HEK293 (cell line): Measurements from ENCODE around the gene ZDHHC14.

Experiments
- CTCF ChIA-PET: fragments of 350-600 bp; formaldehyde crosslinking; extraction: SDS; loops from one replicate; lab custom pipeline; 2021; ENCODE audit warnings: antibody characterized with exemption; lab: Yijun Ruan, JAX
- POLR2A ChIA-PET: fragments of 300-600 bp; formaldehyde crosslinking; extraction: SDS; loops from one replicate; lab custom pipeline; 2020; ENCODE audit warnings: antibody characterized with exemption, inconsistent platforms; lab: Yijun Ruan, JAX
- H3K27ac ChIP-seq: fragments of 200-500 bp; sonication (Bioruptor generic); 2 replicates; pipeline ENCODE4 v1.5.1; 2014; ENCODE audit warnings: low read depth, low read length, control low read depth, inconsistent platforms; ENCODE audit errors: extremely low read depth
- H3K36me3 ChIP-seq, 2 experiments: fragments of 200-500 bp in 1 of 2; sonication (Bioruptor generic) in 1 of 2; 1 replicate in 1 of 2; 2 replicates in 1 of 2; pipeline ENCODE4 v1.5.1; 2014 to 2017; ENCODE audit warnings: inconsistent platforms in 2 of 2, low read length in 2 of 2; ENCODE audit not compliant: control insufficient read depth in 2 of 2, insufficient read depth in 1 of 2
- H3K4me1 ChIP-seq: fragments of 200-500 bp; sonication (Bioruptor generic); 2 replicates; pipeline ENCODE4 v1.5.1; 2014; ENCODE audit warnings: mild to moderate bottlenecking, low read length, inconsistent platforms; ENCODE audit not compliant: control insufficient read depth, insufficient read depth
- H3K4me3 ChIP-seq: 2 replicates; pipeline ENCODE4 v1.5.1; 2011; ENCODE audit warnings: low read depth, mild to moderate bottlenecking, control low read depth, low read length, moderate library complexity
- H3K9me3 ChIP-seq: fragments of 200-500 bp; sonication (Bioruptor generic); 2 replicates; pipeline ENCODE4 v1.5.1; 2014; ENCODE audit warnings: low read depth, low read length, inconsistent platforms; ENCODE audit not compliant: control insufficient read depth, insufficient read depth
- BCL11A ChIP-seq: fragments of 450-650 bp; formaldehyde crosslinking; IDR thresholded peaks from 2 replicates; pipeline ENCODE4 v1.5.1; 2016; ENCODE audit warnings: low read depth, missing biosample characterization, missing genetic modification characterization
- EGR2 ChIP-seq: fragments of 450-650 bp; formaldehyde crosslinking; IDR thresholded peaks from 2 replicates; pipeline ENCODE4 v1.5.1; 2016; ENCODE audit warnings: low read depth, missing biosample characterization, missing genetic modification characterization
- IKZF3 ChIP-seq: fragments of 450-650 bp; IDR thresholded peaks from 2 replicates; pipeline ENCODE4 v1.5.0; 2018; ENCODE audit warnings: missing biosample characterization, mild to moderate bottlenecking, missing genetic modification characterization, moderate library complexity
- TRIM28 ChIP-seq: IDR thresholded peaks from 2 replicates; pipeline ENCODE4 v1.6.1; 2011; ENCODE audit warnings: low read length, control low read depth, borderline replicate concordance
- ZBTB20 ChIP-seq: fragments of 450-650 bp; formaldehyde crosslinking; IDR thresholded peaks from 2 replicates; pipeline ENCODE4 v1.5.1; 2016; ENCODE audit warnings: missing biosample characterization, missing genetic modification characterization
- ZFHX2 ChIP-seq: fragments of 450-650 bp; formaldehyde crosslinking; conservative IDR thresholded peaks from 2 replicates; pipeline ENCODE4 v1.5.1; 2016; ENCODE audit warnings: missing biosample characterization, missing genetic modification characterization
- ZIC2 ChIP-seq: fragments of 450-650 bp; formaldehyde crosslinking; IDR thresholded peaks from 2 replicates; pipeline ENCODE4 v1.5.1; 2016; ENCODE audit warnings: missing biosample characterization, missing genetic modification characterization
- ZNF10 ChIP-seq: fragments of 450-650 bp; formaldehyde crosslinking; IDR thresholded peaks from 2 replicates; pipeline ENCODE4 v1.5.1; 2017; ENCODE audit warnings: missing biosample characterization, missing genetic modification characterization
- ZNF426 ChIP-seq: fragments of 450-650 bp; formaldehyde crosslinking; IDR thresholded peaks from 2 replicates; pipeline ENCODE4 v1.5.1; 2017; ENCODE audit warnings: missing biosample characterization, missing genetic modification characterization, mild to moderate bottlenecking, inconsistent platforms, moderate library complexity
- ZNF558 ChIP-seq: fragments of 450-650 bp; formaldehyde crosslinking; IDR thresholded peaks from 2 replicates; pipeline ENCODE4 v1.5.1; 2016; ENCODE audit warnings: missing biosample characterization, missing genetic modification characterization
- ZNF561 ChIP-seq: fragments of 450-650 bp; IDR thresholded peaks from 2 replicates; pipeline ENCODE4 v1.5.1; 2018; ENCODE audit warnings: missing biosample characterization, missing genetic modification characterization, borderline replicate concordance
- ZNF571 ChIP-seq: fragments of 450-650 bp; formaldehyde crosslinking; IDR thresholded peaks from 2 replicates; pipeline ENCODE4 v1.5.0; 2017; ENCODE audit warnings: missing biosample characterization, missing genetic modification characterization
- ZXDB ChIP-seq: fragments of 450-650 bp; formaldehyde crosslinking; IDR thresholded peaks from 2 replicates; pipeline ENCODE4 v1.5.1; 2016; ENCODE audit warnings: missing biosample characterization, missing genetic modification characterization
- TF ChIP-seq, protein P1 (sequence below): fragments of 450-650 bp; formaldehyde crosslinking; IDR thresholded peaks from 2 replicates; pipeline ENCODE4 v1.5.1; 2016; ENCODE audit warnings: missing biosample characterization, missing genetic modification characterization
- TF ChIP-seq, protein P2 (sequence below): fragments of 450-650 bp; formaldehyde crosslinking; conservative IDR thresholded peaks from 2 replicates; pipeline ENCODE4 v1.5.1; 2016; ENCODE audit warnings: low read depth, missing biosample characterization, missing genetic modification characterization
- TF ChIP-seq, protein P3 (sequence below): fragments of 450-650 bp; formaldehyde crosslinking; conservative IDR thresholded peaks from 2 replicates; pipeline ENCODE4 v1.5.1; 2016; ENCODE audit warnings: low read depth, missing biosample characterization, missing genetic modification characterization

The ZDHHC14 gene

DNA sequence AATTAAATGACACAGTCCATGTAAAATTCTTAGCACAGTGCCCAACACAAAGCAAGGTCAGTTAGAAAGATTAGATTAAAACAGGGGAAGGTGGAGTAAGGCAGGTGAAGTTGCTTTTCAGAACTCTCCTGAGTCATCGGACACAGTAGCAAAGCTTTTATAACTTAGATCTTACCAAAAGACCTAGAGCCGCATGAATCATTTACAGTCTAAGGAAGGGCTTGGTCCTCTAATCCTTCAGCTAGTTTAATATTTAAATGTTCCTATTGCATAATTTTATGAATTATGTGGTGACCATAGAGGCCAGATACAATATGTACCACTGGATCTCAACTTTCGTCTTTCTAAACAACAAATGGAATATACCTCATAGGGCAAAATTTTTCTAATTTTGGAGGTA is 240.0 kb downstream of the ZDHHC14 start (continued):
- TF ChIP-seq, protein P1, sequence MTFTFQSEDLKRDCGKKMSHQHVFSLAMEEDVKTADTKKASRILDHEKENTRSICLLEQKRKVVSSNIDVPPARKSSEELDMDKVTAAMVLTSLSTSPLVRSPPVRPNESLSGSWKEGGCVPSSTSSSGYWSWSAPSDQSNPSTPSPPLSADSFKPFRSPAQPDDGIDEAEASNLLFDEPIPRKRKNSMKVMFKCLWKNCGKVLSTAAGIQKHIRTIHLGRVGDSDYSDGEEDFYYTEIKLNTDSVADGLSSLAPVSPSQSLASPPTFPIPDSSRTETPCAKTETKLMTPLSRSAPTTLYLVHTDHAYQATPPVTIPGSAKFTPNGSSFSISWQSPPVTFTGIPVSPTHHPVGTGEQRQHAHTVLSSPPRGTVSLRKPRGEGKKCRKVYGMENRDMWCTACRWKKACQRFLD (tag by site-specific recombination): no peak

DNA sequence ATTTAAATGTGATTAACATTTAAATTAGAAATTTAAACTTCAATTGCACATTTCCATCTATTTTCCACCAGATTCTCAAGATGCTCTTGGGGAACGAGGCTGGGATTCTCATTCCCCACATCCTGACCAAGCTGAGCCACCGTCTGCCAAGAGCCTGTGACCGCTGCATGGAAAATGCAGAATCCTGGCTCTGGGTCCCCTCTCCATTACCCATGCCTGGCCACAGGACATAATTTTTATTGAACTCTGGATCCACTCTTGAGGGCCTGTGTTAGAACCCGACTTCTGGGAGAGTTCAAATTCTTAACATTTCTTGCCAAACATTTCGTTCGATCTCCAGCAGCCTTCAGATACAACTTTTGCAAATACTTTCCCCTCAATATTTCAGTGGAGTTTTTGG is 240.4 kb downstream of the ZDHHC14 start:
- H3K36me3 ChIP-seq: no peaks in the 10 kb centered on the region
- TF ChIP-seq ZNF561 (tag by site-specific recombination): no peak
- no peak for TF ChIP-seq BCL11A (tag by site-specific recombination)
- TF ChIP-seq ZIC2 (tag by site-specific recombination): no peak
- TF ChIP-seq, protein P2, sequence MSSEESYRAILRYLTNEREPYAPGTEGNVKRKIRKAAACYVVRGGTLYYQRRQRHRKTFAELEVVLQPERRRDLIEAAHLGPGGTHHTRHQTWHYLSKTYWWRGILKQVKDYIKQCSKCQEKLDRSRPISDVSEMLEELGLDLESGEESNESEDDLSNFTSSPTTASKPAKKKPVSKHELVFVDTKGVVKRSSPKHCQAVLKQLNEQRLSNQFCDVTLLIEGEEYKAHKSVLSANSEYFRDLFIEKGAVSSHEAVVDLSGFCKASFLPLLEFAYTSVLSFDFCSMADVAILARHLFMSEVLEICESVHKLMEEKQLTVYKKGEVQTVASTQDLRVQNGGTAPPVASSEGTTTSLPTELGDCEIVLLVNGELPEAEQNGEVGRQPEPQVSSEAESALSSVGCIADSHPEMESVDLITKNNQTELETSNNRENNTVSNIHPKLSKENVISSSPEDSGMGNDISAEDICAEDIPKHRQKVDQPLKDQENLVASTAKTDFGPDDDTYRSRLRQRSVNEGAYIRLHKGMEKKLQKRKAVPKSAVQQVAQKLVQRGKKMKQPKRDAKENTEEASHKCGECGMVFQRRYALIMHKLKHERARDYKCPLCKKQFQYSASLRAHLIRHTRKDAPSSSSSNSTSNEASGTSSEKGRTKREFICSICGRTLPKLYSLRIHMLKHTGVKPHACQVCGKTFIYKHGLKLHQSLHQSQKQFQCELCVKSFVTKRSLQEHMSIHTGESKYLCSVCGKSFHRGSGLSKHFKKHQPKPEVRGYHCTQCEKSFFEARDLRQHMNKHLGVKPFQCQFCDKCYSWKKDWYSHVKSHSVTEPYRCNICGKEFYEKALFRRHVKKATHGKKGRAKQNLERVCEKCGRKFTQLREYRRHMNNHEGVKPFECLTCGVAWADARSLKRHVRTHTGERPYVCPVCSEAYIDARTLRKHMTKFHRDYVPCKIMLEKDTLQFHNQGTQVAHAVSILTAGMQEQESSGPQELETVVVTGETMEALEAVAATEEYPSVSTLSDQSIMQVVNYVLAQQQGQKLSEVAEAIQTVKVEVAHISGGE (tag by site-specific recombination): no peak
- no peak for TF ChIP-seq ZNF571
- TF ChIP-seq, protein P3, sequence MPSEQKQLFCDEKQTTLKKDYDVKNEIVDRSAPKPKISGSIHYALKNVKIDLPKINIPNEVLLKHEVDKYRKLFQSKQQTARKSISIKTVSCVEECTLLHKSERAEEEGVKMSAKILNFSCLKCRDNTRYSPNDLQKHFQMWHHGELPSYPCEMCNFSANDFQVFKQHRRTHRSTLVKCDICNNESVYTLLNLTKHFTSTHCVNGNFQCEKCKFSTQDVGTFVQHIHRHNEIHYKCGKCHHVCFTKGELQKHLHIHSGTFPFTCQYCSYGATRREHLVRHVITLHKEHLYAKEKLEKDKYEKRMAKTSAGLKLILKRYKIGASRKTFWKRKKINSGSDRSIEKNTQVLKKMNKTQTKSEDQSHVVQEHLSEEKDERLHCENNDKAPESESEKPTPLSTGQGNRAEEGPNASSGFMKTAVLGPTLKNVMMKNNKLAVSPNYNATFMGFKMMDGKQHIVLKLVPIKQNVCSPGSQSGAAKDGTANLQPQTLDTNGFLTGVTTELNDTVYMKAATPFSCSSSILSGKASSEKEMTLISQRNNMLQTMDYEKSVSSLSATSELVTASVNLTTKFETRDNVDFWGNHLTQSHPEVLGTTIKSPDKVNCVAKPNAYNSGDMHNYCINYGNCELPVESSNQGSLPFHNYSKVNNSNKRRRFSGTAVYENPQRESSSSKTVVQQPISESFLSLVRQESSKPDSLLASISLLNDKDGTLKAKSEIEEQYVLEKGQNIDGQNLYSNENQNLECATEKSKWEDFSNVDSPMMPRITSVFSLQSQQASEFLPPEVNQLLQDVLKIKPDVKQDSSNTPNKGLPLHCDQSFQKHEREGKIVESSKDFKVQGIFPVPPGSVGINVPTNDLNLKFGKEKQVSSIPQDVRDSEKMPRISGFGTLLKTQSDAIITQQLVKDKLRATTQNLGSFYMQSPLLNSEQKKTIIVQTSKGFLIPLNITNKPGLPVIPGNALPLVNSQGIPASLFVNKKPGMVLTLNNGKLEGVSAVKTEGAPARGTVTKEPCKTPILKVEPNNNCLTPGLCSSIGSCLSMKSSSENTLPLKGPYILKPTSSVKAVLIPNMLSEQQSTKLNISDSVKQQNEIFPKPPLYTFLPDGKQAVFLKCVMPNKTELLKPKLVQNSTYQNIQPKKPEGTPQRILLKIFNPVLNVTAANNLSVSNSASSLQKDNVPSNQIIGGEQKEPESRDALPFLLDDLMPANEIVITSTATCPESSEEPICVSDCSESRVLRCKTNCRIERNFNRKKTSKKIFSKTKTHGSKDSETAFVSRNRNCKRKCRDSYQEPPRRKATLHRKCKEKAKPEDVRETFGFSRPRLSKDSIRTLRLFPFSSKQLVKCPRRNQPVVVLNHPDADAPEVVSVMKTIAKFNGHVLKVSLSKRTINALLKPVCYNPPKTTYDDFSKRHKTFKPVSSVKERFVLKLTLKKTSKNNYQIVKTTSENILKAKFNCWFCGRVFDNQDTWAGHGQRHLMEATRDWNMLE (tag by site-specific recombination): no peak
- TF ChIP-seq IKZF3 (tag by site-specific recombination): no peak
- no peak for TF ChIP-seq TRIM28
- TF ChIP-seq ZNF426 (tag by site-specific recombination): no peak
- TF ChIP-seq ZNF10 (tag by site-specific recombination): no peak
- TF ChIP-seq ZXDB: no peak
- no peak for TF ChIP-seq ZBTB20 (tag by site-specific recombination)
- TF ChIP-seq, all 188 proteins: peak for 0
- Histone ChIP-seq H3K4me1 (no peaks in the 10 kb centered on the region), H3K9me3 (no peaks in the 10 kb centered on the region), H3K27ac (no peak overlapping the region), H3K4me3 (no peak overlapping the region)
- ChIA-PET CTCF (interaction anchor here (0.5 kb wide), 1 partner anchor 398 kb away, joined by 3 read pairs; no protein-coding TSS in a partner anchor), POLR2A (no interaction called here)

DNA sequence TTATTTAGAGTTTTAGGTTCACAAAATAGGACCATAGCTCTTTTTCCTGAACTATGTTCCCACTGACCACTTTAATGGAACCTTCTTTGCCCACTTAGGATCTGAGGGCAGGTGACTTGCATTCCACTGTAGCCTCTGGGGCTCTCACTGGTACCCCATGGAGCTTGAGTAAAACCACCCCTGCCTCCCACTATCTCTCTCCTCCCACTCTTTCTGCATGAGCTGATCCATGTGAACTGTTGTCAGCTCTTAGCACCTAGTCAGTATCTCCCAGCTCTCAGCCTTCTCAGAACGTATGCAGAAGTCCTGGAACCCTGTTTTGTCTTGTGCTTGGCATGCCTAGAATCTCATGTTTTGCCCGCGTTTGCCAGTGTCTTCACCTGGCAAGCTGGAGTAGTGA is 241.4 kb downstream of the ZDHHC14 start:
- no peaks in the 10 kb centered on the region for H3K9me3 ChIP-seq
- H3K27ac ChIP-seq: no peak overlapping the region
- H3K4me1 ChIP-seq: no peaks in the 10 kb centered on the region
- no peaks in the 10 kb centered on the region for H3K36me3 ChIP-seq
- POLR2A ChIA-PET: interaction anchor here (1.4 kb wide), 1 partner anchor 9 kb away, joined by 3 read pairs; no protein-coding TSS in a partner anchor
- H3K4me3 ChIP-seq: no peak overlapping the region
- CTCF ChIA-PET: interaction anchor here (1.0 to 1.2 kb wide), 2 partner anchors 9 to 308 kb away, joined by 3 to 7 read pairs; no protein-coding TSS in a partner anchor
- TF ChIP-seq ZFHX2 (peak; percentile 56), ZNF558 (tag by site-specific recombination) (no peak), EGR2 (tag by site-specific recombination) (peak; percentile 51; the same call in 1 of the 2 replicates)
